Stimulated activated CD4-positive, alpha-beta T cell treated with anti-CD3 and anti-CD28 coated beads, Interleukin-2, amount 100 ng/mL, for 4 hours (primary cell): Measurements from ENCODE around the gene SLC16A3.

Experiments used
- DNase-seq: peaks from one replicate; pipeline ENCODE4 v3.0.0-alpha.2; 2020; ENCODE audit warnings: low read depth

The SLC16A3 gene

DNA sequence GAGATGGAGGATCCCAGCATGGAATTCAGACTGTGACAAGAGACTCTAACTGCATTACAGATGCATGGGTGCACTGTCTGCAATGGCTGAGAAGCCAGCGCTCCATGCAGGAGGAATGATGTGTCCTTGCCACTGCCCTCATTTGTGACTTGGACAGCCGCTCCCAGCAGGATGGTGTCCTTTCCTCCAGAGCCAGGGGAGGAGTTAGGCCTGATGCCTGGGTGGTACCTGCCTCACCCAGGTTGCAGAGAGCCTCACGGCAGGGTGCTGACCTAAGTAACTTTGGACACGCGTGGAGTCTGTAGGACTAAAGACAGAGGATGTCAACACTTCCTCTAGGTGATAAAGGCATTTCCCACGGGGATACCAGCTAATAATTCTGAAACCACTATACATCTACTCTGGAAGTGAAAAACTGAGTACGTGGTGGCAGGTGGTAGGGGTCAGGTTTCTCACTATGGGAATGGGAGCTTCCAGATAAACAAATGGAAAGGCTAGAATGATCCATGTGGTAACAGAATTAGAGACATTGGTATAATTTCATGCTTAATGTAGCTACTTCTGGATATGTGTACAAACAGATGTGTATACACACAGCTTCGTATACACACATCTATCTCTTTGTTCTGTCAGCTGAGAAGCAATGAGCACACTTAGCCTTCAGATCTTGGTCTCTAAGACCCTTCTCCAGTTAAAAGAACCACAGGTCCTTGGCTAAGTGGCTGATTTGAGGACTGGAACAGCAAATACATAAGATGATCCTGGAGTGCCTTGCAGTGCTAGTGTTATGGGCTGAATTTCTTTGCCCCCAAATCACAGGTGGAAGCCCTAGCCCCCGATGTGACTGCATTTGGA lies 58.4 kb downstream of the SLC16A3 start:
- DNase-seq: no peak

DNA sequence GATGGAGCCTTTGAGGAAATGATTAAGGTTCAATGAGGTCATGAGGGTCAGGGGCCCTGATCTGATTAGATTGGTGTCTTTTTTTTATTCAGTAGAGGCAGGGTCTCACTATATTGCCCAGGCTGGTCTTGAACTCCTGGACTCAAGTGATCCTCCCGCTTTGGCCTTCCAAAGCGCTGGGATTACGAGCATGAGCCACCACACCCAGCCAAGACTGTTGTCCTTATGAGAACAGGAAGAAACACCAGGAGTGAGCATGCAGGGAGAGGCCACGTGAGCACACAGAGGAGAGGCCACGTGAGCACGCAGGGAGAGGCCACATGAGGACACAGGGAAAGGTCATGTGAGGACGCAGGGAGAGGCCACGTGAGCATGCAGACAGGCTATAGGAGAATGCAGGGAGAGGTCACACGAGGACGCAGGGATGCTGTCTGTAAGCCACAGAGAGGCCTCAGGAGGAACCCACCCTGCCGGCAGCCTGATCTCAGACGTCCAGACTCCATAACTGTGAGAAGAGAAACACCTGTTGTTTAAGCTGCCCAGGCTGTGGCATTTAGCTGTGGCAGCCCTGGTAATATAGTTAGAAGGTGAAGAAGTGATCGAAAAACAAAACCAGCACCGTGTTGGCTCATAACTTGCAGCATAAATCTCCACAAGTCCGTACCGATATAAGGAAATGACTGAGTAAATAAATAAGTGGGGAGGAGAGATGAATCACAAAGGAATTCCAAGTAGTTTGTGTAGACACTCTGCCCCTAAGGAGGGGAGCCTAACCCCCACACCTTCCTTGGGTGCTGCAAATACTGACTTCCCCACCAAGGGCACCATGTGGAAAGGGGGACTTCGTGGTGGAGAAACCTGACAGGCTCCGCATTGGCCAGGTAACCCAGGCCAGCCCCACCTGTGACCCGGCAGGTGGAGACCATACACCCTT lies 59.3 kb downstream of the SLC16A3 start:
- DNase-seq: no peak
